A172 (cell line): ENCODE measurements around the gene ZNF804A. TPM values are rescaled to one million over a fixed set of nuclear protein-coding genes. Genes with fewer than 3 reads are reported as not detected.

ENCODE experiments used
- DNase-seq: peaks from one replicate; pipeline ENCODE4 v3.0.0-alpha.2; 2015; ENCODE audit warnings: low spot score
- total RNA-seq: library from RNA; depleted of rRNA; stranded (reverse); fragments of >200 nt; shearing (Covaris generic); gene quantifications from 2 replicates; pipeline ENCODE4 v1.2.3, GENCODE V29; 2014

The ZNF804A gene
- total RNA-seq, 1 experiment from 2014 or later = 2.8 TPM

GRCh38 chr2:184936761-184937160 is 338.4 kb downstream of the ZNF804A start:
- no peak for DNase-seq

GRCh38 chr2:184938221-184938985 is 340.1 kb downstream of the ZNF804A start:
- no peak for DNase-seq

- DNase-seq = no peak
Measured at GRCh38 chr2:184945326-184945725, 347.0 kb downstream of the ZNF804A start.

- DNase-seq = no peak
Measured at GRCh38 chr2:184945824-184946223, 347.5 kb downstream of the ZNF804A start.

GRCh38 chr2:184956856-184957255 is 358.5 kb downstream of the ZNF804A start:
- DNase-seq = no peak

- DNase-seq = no peak
Measured at GRCh38 chr2:184971546-184972068, 373.3 kb downstream of the ZNF804A start.
